K562 (cell line): ENCODE data around the gene RREB1.

Source experiments
- HNRNPK ChIP-seq: fragments of 200-400 bp; formaldehyde crosslinking; IDR thresholded peaks from one replicate; pipeline ENCODE4 v1.6.1; 2018; ENCODE audit warnings: mild to moderate bottlenecking, low read depth, low read length; ENCODE audit not compliant: poor library complexity, severe bottlenecking
- HNRNPUL1 ChIP-seq: fragments of 200-400 bp; formaldehyde crosslinking; IDR thresholded peaks from 2 replicates; pipeline ENCODE4 v1.6.1; 2017; ENCODE audit warnings: low read length
- JUN ChIP-seq, 2 experiments: sonication (generic) in 1 of 2; formaldehyde crosslinking in 1 of 2; IDR thresholded peaks; 2 replicates each; pipeline versions ENCODE4 v1.6.1 to v1.8.0; 2012 to 2022; ENCODE audit warnings: borderline replicate concordance in 2 of 2, mild to moderate bottlenecking in 2 of 2, improper control_type of control experiment in 1 of 2, low read depth in 1 of 2, low read length in 1 of 2, missing genetic modification reagents in 1 of 2
- KLF13 ChIP-seq: fragments of 450-650 bp; IDR thresholded peaks from 2 replicates; pipeline ENCODE4 v1.6.1; 2016; ENCODE audit warnings: missing genetic modification characterization, low read depth, mild to moderate bottlenecking, missing compliant biosample characterization, moderate library complexity, borderline replicate concordance
- NCOA1 ChIP-seq: fragments of 450-650 bp; IDR thresholded peaks from 2 replicates; pipeline ENCODE4 v1.6.1; 2016; ENCODE audit warnings: low read depth
- POLR2A ChIP-seq: fragments of 450-650 bp; conservative IDR thresholded peaks from 2 replicates; pipeline ENCODE4 v1.6.1; 2016
- REST ChIP-seq, 2 experiments: fragments of 450-650 bp; formaldehyde crosslinking in 1 of 2; IDR thresholded peaks; 2 replicates each; pipeline versions ENCODE4 v1.4.0 to v1.6.1; 2014 to 2020; ENCODE audit warnings: mild to moderate bottlenecking in 2 of 2, borderline replicate concordance in 1 of 2, low read depth in 1 of 2
- ZFX ChIP-seq: sonication (generic); formaldehyde crosslinking; IDR thresholded peaks from 2 replicates; pipeline ENCODE4 v1.8.0; 2022; ENCODE audit warnings: mild to moderate bottlenecking, missing genetic modification reagents, moderate library complexity
- ZNF24 ChIP-seq: fragments of 450-650 bp; IDR thresholded peaks from 2 replicates; pipeline ENCODE4 v1.6.1; 2016
- ZNF347 ChIP-seq: fragments of 450-650 bp; formaldehyde crosslinking; IDR thresholded peaks from 2 replicates; pipeline ENCODE4 v1.4.0; 2020; ENCODE audit warnings: low read depth, mild to moderate bottlenecking, moderate library complexity
- ZNF41 ChIP-seq: fragments of 250-450 bp; sonication (Bioruptor Pico); conservative IDR thresholded peaks from 2 replicates; pipeline ENCODE4 v1.4.0; 2020; ENCODE audit warnings: mild to moderate bottlenecking

DNA sequence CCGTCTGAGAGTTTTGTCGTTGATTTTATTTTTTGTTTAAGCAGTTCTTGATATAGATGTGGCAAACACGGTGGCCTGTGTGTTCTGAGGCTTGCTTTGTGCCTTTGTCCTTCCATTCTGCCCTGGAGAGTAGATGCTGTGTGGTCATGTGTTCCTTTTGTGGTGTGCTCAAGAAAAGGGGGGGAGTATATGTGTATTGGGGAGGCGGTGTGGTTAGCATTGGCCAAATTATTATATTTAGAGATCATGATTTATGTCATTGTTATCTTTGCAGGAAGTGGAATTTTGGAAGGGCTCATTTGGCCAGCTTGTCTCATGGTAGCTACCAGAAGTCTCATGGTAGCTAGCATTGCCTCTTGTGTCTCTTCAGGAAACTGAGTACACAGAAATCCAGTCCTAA, 16.4 kb downstream of the RREB1 start:
- TF ChIP-seq JUN (IDR thresholded peaks at IDR 0.05; ENCODE audit: borderline replicate concordance, low read depth, low read length), result no peak
- no peak for TF ChIP-seq JUN (CRISPR knock-in tag; IDR thresholded peaks at IDR 0.05; ENCODE audit: borderline replicate concordance)
- no peak for TF ChIP-seq ZFX (CRISPR knock-in tag)
- TF ChIP-seq ZNF24, result no peak
- TF ChIP-seq ZNF347 (CRISPR knock-in tag), result no peak
- no peak for TF ChIP-seq POLR2A
- TF ChIP-seq REST (IDR thresholded peaks at IDR 0.05; ENCODE audit: borderline replicate concordance), result no peak
- TF ChIP-seq REST (CRISPR knock-in tag; IDR thresholded peaks at IDR 0.05; ENCODE audit: low read depth), result no peak
- TF ChIP-seq KLF13 (tag), result no peak
- no peak for TF ChIP-seq HNRNPUL1
- TF ChIP-seq HNRNPK, result no peak
- no peak for TF ChIP-seq NCOA1
- no peak for TF ChIP-seq ZNF41 (CRISPR knock-in tag)
